22Rv1 (cell line): ENCODE results near the gene P4HB.

ENCODE experiments used
- CTCF ChIP-seq: fragments of 450-650 bp; IDR thresholded peaks from 2 replicates; pipeline ENCODE4 v1.5.1; 2017; ENCODE audit warnings: mild to moderate bottlenecking
- ZFX ChIP-seq: fragments of 450-650 bp; IDR thresholded peaks from 2 replicates; pipeline ENCODE4 v1.6.1; 2017; ENCODE audit warnings: antibody characterized with exemption, borderline replicate concordance

DNA sequence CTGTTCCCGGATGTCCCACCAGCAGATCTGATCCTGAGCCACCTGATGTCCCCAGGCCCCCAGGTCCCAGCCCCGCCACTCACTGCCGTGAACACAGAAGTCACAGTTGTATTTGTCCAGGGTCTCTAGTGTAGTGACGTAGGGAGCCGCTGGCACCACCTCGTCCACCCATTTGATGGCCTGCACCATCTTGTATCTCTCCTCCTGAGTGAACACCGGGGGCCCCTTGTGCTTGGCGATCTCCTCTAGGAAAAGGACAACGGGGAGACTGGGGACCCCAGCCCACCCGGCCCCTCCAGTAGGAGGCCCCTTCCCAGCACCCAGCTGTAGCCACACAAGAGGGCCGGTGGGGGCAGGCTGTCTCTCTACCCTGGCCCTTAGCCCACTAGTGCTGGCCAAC lies 48.5 kb upstream of the P4HB start:
- TF ChIP-seq CTCF: no peak
- TF ChIP-seq ZFX: no peak
